ENCODE measurements around the gene ATF7.

- TF ChIP-seq POLR2A (IDR thresholded peaks at IDR 0.05) (no peak), CTCF (IDR thresholded peaks at IDR 0.05) (no peak)
These were observed 144.1 kb downstream of the ATF7 start for GRCh38 chr12:53481939-53482586.

Measured in esophagus squamous epithelium (tissue), 4 donors.